Activated naive CD4-positive, alpha-beta T cell treated with anti-CD3 and anti-CD28 coated beads, Interleukin-2, amount 50 U/mL, for 72 hours (primary cell): ENCODE results near the gene PDK1. TPM values are rescaled to one million over a fixed set of nuclear protein-coding genes. Genes with fewer than 3 reads are reported as not detected.
"Not testable (repeated sequence)": the region's sequence is repeated elsewhere in the genome, so short reads cannot be mapped to it uniquely, and the experiment has no call there.

Source experiments
- ATAC-seq, 2 donors: fragments of 150-1000 bp; cut with Tn5 transposase; 2 replicates each; pipeline ENCODE4 v1.10.0; 2021; ENCODE audit warnings: mild to moderate bottlenecking in 2 of 2, moderate library complexity in 2 of 2
- DNase-seq, 2 donors: peaks; one replicate each; pipeline ENCODE4 v3.0.0; 2021 to 2022; ENCODE audit warnings: low spot score in 2 of 2
- H3K27ac Mint-ChIP-seq, 2 donors: one replicate each; pipeline ENCODE4 v1.8.0; 2022; ENCODE audit warnings: mild to moderate bottlenecking in 2 of 2, mixed read lengths in 2 of 2
- H3K36me3 Mint-ChIP-seq, 2 donors: one replicate each; pipeline ENCODE4 v1.8.0; 2022; ENCODE audit warnings: mixed read lengths in 2 of 2
- H3K9me3 Mint-ChIP-seq, 2 donors: one replicate each; pipeline ENCODE4 v1.8.0; 2022; ENCODE audit warnings: mixed read lengths in 2 of 2
- total RNA-seq, 2 donors: library from RNA; stranded (reverse); gene quantifications; one replicate each; pipeline ENCODE4 v1.2.3, GENCODE V29; 2022

PDK1 gene
- 10 to 100 TPM; 20.2 to 77.2 TPM for total RNA-seq

DNA sequence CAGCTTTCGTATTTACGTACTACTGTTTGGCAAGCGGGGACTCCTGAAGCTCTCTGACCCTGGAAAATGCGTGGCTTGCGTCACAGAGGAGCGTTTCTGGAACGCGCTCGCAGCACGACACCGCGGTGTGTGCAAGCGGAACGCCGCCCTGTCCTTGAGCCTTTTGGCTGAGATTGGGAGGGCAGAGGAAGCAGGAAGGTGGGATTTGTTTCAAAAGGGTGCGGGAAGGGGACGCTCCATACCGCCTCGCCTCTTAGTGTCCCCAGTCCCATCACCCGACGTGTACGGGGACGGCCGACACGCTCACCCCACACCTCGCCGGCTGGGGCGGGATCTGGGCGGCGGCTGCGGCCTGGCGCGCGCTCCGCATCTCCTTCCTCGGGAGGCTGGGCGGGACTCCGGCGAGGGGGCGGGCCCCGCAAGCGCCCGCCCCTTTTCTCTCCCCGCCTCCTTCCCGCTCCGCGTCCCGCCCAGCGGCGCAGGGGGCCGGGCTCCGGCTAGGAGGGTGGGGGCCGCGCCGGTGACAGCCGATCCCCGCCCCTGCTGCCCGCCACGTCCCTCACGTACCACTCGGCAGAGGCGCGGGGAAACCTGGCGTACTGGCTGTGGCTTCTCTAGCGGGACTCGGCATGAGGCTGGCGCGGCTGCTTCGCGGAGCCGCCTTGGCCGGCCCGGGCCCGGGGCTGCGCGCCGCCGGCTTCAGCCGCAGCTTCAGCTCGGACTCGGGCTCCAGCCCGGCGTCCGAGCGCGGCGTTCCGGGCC lies at the start of gene PDK1:
PDK1 (plus strand) TSS at position 569 of the 762 bp plus-strand sequence; CDS start at position 630, 61 bp downstream.
- ATAC-seq: peak; percentile 90 to 94
- no peaks in the 10 kb centered on the region for H3K9me3 Mint-ChIP-seq
- H3K36me3 Mint-ChIP-seq: peaks cover 10 to 62% of the 10 kb centered on the region in 2 donors
- DNase-seq: peak; percentile 93
- peak within 1 kb of the TSS; percentile 91 to 96 for H3K27ac Mint-ChIP-seq

DNA sequence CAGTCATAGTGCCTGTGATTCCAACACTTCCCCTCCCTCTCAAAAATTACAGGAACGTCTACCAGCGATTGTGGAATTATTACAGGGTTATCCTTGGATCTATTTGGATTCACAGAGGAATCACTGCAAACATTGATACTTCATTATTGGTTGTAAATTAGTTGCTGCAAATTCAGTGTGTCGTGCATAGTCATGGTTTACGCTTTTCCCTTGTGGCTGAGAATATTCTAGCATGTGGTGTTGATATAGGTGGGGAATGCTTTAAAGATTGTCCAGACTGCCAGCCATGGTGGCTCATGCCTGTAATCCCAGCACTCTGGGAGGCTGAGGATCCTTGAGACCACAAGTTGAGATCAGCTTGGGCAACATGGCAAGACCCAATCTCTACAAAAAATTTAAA lies 48.7 kb upstream of the PDK1 start:
- no peak for ATAC-seq
- Mint-ChIP-seq H3K36me3 (peaks cover 5 to 38% of the 10 kb centered on the region in 2 donors), H3K9me3 (peaks cover 0 to 9% of the 10 kb centered on the region in 2 donors), H3K27ac (no peak overlapping the region)
- no peak for DNase-seq

DNA sequence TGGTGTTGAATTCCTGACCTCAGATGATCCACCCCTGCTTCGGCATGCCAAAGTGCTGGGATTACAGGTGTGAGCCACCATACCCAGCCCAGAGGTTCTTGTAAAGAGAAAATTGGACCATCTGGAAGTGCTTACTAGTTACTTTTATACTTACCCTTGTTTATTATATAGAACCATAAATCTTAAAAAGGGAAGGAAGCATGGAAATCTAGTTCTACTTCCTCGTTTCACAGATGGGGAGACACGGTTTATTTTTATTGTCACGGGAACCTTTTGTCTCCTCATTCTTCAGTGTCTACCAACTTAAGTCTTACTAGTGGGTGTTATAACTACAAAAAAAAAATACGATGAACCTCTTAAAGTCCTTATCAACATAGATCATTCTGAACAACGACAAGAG lies 45.8 kb upstream of the PDK1 start:
- no peak for ATAC-seq
- Mint-ChIP-seq H3K27ac (peak overlapping the region in 1 of 2 donors; percentile 65), H3K36me3 (peaks cover 26 to 65% of the 10 kb centered on the region in 2 donors), H3K9me3 (peaks cover 17 to 34% of the 10 kb centered on the region in 2 donors)
- no peak for DNase-seq

DNA sequence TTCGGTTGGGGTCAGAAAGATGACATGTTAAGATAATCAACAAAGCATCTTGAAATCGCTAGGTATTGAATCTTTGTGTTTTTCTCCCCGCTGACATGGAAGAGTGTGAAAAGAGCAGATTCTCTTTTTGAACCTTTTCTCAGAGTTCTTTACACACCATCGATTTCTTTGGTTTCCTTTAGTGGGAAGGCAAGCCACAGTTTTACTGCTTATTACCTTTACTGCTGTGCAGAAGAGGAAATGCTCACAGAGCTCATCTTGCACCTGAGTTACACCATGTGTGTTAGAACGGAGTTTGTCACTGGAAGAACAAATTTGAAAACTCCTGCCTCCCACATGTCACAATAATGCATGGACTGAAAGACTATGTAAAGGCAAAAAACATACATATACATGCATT lies 45.3 kb upstream of the PDK1 start:
- Mint-ChIP-seq H3K36me3 (peaks cover 26 to 67% of the 10 kb centered on the region in 2 donors), H3K27ac (peak overlapping the region in 1 of 2 donors; percentile 65), H3K9me3 (peaks cover 17 to 34% of the 10 kb centered on the region in 2 donors)
- no peak for DNase-seq
- ATAC-seq: no peak

DNA sequence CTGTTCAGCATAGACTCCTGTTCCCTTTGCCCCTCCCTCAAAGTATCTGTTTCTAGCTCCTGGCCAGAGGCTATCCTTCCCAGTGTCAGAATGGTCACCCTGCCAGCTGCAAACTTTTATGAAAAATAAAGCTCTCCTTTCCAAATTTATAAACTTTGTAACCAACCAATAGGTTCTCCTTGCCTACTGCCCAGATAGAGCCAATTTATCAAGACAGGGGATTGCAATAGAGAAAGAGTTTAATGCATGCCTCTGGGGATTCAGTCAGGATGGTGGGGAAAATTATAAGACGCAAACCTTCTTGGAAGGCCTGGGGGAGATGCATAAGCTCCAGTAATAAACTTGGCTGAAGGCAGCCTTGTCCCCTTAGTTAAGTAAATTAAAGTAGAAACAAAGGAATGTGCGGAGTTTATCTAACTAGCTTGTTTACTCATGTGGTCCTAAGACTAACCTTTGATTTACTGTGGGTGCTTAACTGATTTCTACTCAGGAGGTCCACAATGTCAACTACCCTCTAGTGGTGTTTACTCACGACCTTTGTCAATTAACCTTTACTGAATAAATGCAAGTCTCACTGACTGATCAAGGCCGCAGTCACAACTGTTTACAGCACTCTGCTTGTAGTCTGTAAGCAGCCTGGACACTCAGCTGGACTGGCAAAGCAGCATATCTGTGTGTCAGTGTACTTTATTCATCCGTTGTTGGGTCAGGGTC lies 42.9 kb upstream of the PDK1 start:
- peaks cover 17 to 44% of the 10 kb centered on the region in 2 donors for H3K9me3 Mint-ChIP-seq
- no peak for ATAC-seq
- no peak overlapping the region for H3K27ac Mint-ChIP-seq

DNA sequence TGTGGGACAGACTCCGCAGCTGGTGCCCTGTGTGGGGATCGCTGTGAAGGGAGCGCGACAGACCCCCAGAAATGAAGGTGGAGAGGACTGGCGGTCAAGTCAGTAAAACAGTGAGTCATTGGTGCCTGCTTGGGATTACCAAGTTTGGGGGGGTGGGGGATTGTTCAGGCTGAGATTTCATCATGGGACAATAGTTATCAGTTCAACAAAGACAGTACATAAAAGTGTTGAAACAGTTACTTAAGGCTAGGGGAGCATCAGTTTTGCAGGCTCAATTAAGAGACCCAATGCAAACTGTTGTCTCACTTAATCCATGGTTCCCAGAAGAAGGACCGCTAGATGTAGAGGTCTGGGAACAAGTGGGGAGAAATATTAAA lies 42.4 kb upstream of the PDK1 start:
- Mint-ChIP-seq H3K36me3 (peaks cover 31 to 53% of the 10 kb centered on the region in 2 donors), H3K9me3 (peaks cover 17 to 47% of the 10 kb centered on the region in 2 donors), H3K27ac (peak overlapping the region in 1 of 2 donors; percentile 31)
- DNase-seq (no peak), ATAC-seq (no peak)

More for the DNA sequence above, 42.9 kb upstream of the PDK1 start:
- peaks cover 31 to 55% of the 10 kb centered on the region in 2 donors for H3K36me3 Mint-ChIP-seq
- DNase-seq: no peak

DNA sequence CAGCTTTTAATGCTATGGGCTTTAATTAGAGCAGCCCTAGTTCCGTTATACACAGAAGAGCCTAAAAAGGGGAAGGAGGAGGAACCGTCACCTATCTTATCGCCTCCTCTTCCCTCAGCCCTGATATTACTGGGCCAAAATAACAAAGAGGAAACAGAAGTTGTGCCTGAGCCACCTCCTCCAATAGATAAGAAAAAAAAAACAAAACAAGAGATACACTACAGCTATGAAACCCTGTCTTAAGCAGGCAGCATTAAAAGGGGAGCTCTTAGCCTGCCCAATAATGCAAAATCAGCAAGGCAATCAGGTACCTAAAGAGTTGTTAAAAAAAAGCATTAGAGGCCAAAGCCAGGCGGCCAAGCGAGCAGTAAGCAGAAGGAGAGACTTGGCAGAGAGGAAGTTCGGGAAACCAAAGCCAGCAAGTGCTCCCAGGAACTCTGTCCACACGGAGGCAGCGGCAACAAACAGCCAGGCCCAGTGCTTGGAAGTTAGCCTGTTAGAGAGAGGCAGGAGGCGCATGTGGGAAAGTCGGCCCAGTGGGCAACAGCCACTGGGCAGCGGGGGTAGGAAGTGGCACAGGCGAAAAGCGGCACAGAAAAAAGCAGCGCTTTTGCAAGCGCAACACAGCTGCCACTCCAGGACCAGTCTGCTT lies 41.8 kb upstream of the PDK1 start:
- Mint-ChIP-seq H3K27ac (peak overlapping the region in 1 of 2 donors; percentile 31), H3K36me3 (peaks cover 33 to 53% of the 10 kb centered on the region in 2 donors), H3K9me3 (peaks cover 17 to 48% of the 10 kb centered on the region in 2 donors)
- ATAC-seq (no peak), DNase-seq (no peak)

DNA sequence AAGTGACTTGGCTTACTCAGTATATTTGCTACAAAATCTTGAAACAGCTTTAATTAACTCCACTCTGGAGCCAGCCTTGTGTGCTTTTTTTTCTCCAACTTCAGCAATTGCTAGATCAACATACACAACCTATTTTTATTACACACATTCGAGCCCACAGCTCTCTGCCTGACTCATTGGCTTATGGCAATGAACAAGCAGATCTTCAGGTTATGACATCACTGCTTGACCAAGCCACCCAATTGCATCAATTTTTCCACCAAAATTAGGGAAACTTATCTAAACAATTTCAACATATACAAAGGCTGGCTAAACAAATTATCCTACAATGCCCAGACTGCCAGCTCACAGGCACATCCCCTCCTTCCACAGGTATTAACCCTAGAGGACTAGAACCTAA lies 39.6 kb upstream of the PDK1 start:
- peaks cover 26 to 63% of the 10 kb centered on the region in 2 donors for H3K9me3 Mint-ChIP-seq
- ATAC-seq (no peak), DNase-seq (no peak)
- H3K27ac Mint-ChIP-seq: no peak overlapping the region
- H3K36me3 Mint-ChIP-seq: peaks cover 55 to 63% of the 10 kb centered on the region in 2 donors

DNA sequence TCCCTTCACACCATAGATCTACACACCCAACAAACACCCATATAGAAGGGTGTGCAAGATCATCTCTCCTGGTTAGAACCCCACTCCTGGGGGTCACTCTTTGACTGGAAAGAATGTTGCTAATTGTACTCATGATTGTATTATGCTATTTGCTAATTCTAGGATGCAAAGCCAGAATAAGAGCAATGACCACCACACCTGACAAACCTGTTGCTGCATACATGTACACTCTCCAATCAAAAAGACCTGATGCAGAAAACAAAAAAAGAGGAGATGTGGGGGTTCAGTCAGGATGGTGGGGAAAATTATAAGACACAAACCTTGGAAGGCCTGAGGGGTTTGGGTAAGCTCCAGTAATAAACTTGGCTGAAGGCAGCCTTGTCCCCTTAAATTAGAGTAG lies 36.9 kb upstream of the PDK1 start:
- H3K9me3 Mint-ChIP-seq: peaks cover 12 to 46% of the 10 kb centered on the region in 2 donors
- DNase-seq: no peak
- peaks cover 33 to 44% of the 10 kb centered on the region in 2 donors for H3K36me3 Mint-ChIP-seq
- no peak for ATAC-seq
- no peak overlapping the region for H3K27ac Mint-ChIP-seq

DNA sequence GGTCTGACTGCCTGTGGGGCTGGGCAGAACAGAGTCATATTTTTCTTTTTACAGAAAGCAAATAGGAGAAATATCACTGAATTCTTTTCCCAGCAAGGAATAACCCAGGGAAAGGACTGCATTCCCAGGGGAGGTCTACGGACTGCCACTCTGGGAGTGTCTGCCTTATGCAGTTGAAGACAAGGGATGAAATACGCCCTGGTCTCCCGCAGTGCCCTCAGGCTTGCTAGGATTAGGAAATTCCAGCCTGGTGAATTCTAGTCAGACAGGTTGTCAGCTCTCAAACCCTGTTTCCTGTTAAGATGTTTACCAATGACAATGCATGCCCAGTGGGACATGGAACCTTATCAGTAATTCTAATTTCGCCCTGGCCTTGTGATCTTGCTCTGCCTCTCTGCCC lies 30.3 kb upstream of the PDK1 start:
- no peak for ATAC-seq
- peaks cover 27 to 44% of the 10 kb centered on the region in 2 donors for H3K9me3 Mint-ChIP-seq
- DNase-seq: no peak
- H3K27ac Mint-ChIP-seq: no peak overlapping the region
- peaks cover 32 to 46% of the 10 kb centered on the region in 2 donors for H3K36me3 Mint-ChIP-seq

DNA sequence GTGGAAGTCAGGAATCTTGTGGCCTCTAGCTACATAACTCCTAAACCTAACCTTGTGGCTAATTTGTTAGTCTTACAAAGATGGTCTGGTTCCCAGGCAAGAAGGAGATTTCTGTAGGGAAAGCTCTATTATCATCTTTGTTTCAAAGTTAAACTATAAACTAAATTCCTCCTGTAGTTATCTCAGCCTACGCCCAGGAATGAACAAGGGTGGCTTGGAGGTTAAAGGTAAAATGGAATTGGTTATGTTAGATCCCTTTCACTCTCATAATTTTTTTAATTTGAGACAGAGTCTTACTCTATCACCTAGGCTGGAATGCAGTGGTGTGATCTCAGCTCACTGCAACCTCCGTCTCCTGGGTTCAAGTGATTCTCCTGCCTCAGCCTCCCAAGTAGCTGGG lies 24.6 kb upstream of the PDK1 start:
- H3K9me3 Mint-ChIP-seq: peaks cover 27 to 53% of the 10 kb centered on the region in 2 donors
- H3K36me3 Mint-ChIP-seq: peaks cover 48 to 64% of the 10 kb centered on the region in 2 donors
- H3K27ac Mint-ChIP-seq: no peak overlapping the region
- DNase-seq (no peak), ATAC-seq (no peak)

DNA sequence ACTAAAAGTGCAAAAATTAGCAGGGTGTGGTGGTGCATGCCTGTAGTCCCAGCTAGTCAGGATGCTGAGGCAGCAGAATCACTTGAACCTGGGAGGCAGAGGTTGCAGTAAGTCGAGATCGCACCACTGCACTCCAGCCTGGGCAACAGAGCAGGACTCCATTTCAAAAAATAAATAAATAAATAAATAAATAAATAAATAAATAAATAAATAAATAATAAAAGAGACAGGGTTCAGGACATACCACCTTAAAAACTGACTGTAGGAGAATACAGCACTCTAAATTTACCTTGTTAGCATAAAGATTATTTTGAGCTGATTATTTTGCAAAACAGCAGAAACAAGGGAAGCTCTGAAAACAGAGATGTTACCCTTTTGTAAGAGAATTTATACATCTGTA lies 23.4 kb upstream of the PDK1 start:
- Mint-ChIP-seq H3K36me3 (peaks cover 49 to 73% of the 10 kb centered on the region in 2 donors), H3K9me3 (peaks cover 28 to 53% of the 10 kb centered on the region in 2 donors)
- not testable (repeated sequence) for ATAC-seq, H3K27ac Mint-ChIP-seq, DNase-seq

DNA sequence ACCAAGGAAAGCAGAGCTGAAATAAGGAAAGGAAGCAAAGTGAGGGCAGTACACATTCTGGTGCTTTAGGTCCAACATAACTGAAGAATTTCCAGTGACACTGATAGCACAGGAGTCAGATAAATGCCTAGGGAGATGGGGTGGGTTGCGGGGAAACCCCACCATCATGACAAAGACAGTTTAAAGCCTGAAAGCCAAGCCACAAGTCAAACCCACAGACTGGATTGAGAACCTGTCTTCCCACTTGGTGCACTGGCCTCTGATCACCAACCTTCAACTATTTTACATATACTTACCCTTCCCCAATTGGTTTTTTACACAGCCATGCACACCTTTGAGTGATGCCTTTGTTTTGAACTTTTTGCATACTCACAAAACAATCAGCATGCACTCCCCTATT lies 22.2 kb upstream of the PDK1 start:
- Mint-ChIP-seq H3K9me3 (peaks cover 28 to 53% of the 10 kb centered on the region in 2 donors), H3K27ac (no peak overlapping the region), H3K36me3 (peaks cover 49 to 74% of the 10 kb centered on the region in 2 donors)
- ATAC-seq (peak in 1 of 2 donors; percentile 54), DNase-seq (no peak)

DNA sequence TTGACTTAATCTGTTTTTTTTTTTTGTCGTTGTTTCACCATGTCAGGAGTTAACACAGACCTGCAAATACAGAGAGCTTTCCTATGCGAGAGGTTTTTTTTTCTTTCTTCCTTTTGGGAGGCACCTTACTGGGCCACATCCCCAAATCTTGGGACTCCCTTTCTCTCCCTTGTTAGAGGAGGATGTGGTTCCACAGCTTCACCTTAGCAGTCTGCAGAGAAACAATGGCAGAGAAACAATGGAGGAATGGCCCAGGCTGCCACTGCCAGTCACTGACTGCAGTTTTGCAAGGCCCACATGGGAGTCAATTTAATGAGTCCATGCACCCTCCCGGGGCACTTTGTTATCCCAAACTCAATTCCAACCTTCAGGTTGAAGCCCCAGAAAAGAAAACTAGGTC lies 20.8 kb upstream of the PDK1 start:
- H3K27ac Mint-ChIP-seq: no peak overlapping the region
- DNase-seq (no peak), ATAC-seq (no peak)
- peaks cover 46 to 73% of the 10 kb centered on the region in 2 donors for H3K36me3 Mint-ChIP-seq
- peaks cover 23 to 49% of the 10 kb centered on the region in 2 donors for H3K9me3 Mint-ChIP-seq

DNA sequence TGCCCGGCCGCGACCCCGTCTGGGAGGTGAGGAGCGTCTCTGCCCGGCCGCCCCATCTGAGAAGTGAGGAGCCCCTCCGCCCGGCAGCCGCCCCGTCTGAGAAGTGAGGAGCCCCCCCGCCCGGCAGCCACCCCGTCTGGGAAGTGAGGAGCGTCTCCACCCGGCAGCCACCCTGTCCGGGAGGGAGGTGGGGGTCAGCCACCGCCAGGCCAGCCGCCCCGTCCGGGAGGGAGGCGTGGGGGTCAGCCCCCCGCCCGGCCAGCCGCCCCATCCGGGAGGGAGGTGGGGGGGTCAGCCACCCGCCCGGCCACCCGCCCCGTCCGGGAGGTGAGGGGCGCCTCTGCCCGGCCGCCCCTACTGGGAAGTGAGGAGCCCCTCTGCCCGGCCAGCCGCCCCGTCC lies 18.0 kb upstream of the PDK1 start:
- ATAC-seq, DNase-seq, H3K27ac Mint-ChIP-seq: not testable (repeated sequence)
- Mint-ChIP-seq H3K36me3 (peaks cover 42 to 75% of the 10 kb centered on the region in 2 donors), H3K9me3 (peaks cover 20 to 37% of the 10 kb centered on the region in 2 donors)

DNA sequence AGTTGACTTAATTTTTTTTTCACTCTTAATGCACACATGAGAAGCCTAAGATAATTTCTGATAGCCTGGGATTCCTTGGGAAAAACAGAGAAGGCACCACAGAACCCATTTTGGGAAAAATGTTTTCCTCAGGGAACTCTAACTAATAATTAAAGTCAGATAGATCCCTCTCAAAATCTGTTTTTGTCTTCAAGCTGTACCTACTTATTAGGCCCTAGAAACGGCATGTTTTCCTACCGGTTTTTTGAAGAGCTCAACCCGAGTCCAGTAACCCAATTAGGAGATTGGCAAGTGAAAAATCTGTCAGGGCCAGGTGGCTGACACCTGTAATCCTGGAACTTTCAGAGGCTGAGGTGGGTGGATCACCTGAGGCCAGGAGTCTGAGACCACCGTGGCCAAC lies 16.1 kb upstream of the PDK1 start:
- Mint-ChIP-seq H3K36me3 (peaks cover 42 to 72% of the 10 kb centered on the region in 2 donors), H3K9me3 (peaks cover 17 to 37% of the 10 kb centered on the region in 2 donors), H3K27ac (no peak overlapping the region)
- DNase-seq (no peak), ATAC-seq (no peak)

DNA sequence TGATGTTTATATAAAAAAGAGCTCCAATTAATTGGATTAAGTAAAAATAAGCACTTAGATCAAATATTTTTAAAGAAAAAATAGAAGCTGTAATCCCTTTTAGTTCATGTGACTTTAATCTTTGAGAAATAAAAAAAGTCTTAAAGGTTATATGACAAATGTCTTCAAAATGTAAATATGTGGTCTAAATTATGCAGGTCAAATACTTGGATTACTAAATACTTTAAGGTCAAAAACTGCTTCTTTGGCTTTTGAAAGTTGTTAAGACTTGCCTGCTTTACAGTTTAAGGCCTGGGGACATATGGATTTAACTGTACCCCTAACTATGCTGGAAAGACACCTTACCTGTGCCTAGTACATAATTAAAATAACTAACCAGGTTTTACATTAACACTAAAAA lies 15.5 kb upstream of the PDK1 start:
- peaks cover 35 to 70% of the 10 kb centered on the region in 2 donors for H3K36me3 Mint-ChIP-seq
- no peak for DNase-seq
- no peak overlapping the region for H3K27ac Mint-ChIP-seq
- no peak for ATAC-seq
- peaks cover 13 to 32% of the 10 kb centered on the region in 2 donors for H3K9me3 Mint-ChIP-seq
